Tibial nerve (tissue), 4 donors: Measurements from ENCODE around the gene TFRC.
"Not testable (repeated sequence)": the region's sequence is repeated elsewhere in the genome, so short reads cannot be mapped to it uniquely, and the experiment has no call there.

ENCODE experiments used
- CTCF ChIP-seq, 5 experiments: fragments of 200-600 bp in 3 of 5; fragments of 450-650 bp in 2 of 5; sonication (generic) in 3 of 5; IDR thresholded peaks; one replicate each; pipeline ENCODE4 v1.5.1; 2016 to 2019; ENCODE audit warnings: antibody characterized with exemption in 5 of 5, mild to moderate bottlenecking in 3 of 5, moderate library complexity in 2 of 5
- EP300 ChIP-seq, 2 donors: sonication (generic); formaldehyde crosslinking; IDR thresholded peaks; one replicate each; pipeline ENCODE4 v1.6.1; 2017; ENCODE audit warnings: antibody characterized with exemption in 2 of 2, mild to moderate bottlenecking in 1 of 2
- POLR2A ChIP-seq, 2 donors: fragments of 450-650 bp; IDR thresholded peaks; one replicate each; pipeline ENCODE4 v1.6.1; 2017; ENCODE audit warnings: antibody characterized with exemption in 2 of 2, mild to moderate bottlenecking in 2 of 2, moderate library complexity in 2 of 2

- TF ChIP-seq EP300, CTCF, POLR2A (IDR thresholded peaks at IDR 0.05): not testable (repeated sequence)
These were observed 77.4 kb downstream of the TFRC start for GRCh38 chr3:196004359-196005052.
